ENCODE results near the gene OS9.

The OS9 gene

DNA sequence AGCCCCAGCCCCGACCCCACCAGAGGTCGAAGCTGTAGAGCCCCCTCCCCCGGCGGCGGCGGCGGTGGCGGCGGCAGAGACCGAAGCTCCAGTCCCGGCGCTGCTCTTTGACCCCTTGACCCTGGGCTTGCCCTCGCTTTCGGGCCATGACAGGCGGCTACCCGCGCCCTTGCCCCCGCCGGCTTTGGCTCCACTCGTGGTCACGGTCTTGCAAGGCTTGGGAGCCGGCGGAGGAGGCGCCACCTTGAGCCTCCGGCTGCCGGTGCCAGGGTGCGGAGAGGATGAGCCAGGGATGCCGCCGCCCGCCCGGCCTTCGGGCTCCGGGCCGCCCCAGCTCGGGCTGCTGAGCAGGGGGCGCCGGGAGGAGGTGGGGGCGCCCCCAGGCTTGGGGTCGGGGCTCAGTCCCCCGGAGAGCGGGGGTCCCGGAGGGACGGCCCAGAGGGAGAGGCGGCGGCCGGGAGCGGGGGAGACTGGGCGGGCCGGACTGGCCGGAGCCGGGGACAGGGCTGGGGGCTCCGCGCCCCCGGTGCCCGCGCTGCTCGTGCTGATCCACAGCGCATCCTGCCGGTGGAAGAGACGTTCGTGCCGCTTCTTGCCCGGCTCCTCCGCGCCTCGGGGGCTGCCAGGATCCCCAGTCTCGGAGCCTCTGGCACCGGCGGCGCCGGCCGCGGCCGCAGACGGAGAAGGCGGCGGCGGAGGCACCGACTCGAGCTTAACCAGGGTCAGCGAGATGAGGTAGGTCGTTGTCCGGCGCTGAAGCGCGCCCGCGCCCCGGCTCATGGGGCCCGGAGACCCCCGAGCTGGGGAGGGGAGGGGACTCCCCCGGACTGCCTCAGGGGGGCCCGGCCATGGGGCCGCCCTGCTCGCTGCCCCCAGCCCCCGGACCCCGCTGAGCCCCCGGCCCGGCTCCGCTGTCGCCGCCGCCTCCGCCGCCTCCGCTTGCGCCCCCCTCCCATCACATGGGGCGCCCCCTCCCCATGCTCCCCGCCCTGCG is 43.8 kb downstream of the OS9 start:
- DNase-seq: peak in 1 of 2 experiments; percentile 60

DNA sequence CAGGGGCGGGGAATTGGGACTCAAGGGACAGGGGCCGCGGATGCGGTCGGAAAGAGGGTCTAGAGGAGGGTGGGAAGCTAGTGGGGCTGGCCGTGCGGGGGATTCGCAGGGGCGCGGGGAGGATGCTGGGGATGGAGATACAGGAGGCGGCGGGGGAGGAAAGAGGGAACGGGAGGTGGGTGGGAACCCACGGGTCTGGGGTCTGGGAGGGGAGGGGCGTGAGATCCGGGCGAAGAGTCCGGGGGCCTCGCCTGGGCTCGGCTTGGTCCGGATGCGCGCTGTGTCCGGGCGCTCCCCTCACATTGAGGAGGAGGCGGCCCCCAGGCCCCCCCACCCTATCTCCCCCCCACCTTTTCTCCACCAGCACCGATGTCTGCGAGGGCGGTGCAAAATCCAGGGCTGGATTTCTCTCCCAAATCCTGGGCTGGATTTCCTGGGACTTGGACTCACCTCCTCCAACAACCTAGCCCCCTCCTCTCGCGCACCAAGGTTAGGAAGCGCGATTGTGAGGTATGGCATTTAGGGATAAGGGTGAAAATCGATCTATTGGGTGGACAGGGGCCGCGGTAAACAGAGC is 44.8 kb downstream of the OS9 start, which contains the start of gene AGAP2:
Gene AGAP2 (minus strand): TSS at position 82 of the 577 bp plus-strand sequence. CDS start 496 bp downstream, outside the sequence.
- peak in 1 of 2 experiments; percentile 72 for DNase-seq

GRCh38 chr12:57739387-57739786 is 45.5 kb downstream of the OS9 start:
- DNase-seq: no peak

DNA sequence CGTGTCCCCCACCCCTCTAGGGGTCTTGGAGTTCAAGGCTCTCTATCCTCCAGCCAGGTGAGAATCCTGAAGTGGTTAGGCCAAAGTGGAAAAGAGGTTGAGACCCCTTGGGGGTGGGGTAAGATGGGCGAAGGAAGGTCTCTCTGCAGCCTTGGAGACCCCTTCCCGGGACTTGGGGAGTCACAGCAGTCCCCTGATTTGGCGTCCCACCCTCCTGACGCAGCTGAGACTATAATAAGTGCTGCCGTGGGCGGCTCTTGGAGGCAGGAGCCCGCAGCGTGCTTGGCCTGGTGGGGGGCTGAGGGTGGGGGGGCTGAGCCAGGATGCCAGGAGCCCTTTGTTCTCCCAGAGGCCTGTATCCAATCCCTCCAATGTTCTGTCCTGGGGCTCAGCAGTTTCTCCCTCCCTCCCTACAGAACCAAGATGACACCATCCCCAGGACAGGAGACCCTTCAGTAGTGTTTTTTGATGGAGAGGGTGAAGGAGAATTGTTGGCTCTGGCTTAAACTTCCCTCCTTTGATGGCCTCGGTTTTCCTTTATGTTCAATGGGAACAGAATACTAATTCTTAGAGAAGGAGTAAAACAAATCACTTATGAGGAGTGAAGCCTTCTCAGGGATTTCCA is 46.1 kb downstream of the OS9 start:
- no peak for DNase-seq

- DNase-seq: no peak
These were observed 46.9 kb downstream of the OS9 start for GRCh38 chr12:57740656-57741412.

- no peak for DNase-seq
These were observed 47.5 kb downstream of the OS9 start for GRCh38 chr12:57741413-57741789.

DNA sequence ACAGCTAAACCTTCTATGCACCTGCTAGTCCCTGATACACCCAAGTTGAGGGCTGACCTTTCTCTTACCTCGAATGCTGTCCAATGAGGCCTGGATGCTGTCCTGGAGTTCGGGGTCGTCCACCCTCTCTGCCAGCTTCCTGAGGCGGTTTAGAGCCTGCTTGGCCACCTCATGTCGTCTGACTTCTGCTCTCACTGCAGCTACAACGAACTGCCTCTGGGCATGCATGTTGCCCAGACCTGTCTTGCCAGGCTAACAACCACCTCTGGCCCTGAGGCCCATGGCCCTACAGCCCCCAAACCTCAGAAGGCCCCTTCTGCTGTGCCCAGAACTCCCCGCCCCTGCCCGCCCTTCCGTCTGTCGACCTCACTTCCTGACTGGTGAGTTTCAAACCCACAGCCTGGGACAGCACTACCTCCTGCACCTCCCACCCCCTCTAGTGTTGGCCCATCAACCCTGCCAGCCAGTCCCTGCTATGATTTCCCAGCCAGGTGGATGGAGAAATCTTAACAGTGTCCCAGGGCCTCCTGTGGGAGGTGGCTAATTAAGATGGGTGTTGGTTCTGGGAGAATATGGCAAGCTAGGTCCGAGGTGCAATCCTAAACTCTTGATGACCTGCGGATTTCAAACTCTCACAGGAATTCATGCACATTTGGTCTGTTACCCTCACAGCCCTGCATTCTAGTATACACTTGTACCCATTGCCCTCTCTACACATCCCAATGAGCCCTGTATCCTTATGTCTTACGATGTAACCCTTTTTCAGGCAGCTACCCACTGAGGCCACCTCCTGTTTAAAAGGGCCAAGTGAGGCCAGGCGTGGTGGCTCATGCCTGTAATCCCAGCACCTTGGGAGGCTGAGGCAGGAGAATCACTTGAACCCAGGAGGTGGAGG is 48.2 kb downstream of the OS9 start:
- no peak for DNase-seq

DNA sequence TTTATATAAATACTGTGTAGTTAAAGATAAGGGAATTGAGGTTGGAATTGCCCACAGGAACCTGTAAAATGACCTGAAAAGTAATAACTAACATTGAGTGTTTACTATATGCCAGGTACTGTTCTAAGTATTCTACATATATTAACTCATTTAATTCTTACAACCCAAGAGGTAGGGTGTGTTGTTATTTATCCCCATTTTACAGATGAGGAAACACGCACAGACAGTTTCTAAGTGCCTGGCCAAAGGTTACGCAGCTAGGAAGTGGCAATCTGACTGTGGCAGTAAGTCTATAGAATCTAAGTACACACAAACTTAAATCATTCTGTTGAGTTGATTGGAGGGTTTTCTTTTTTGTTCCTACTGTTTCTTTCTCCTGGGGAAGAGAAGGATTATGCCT is 49.8 kb downstream of the OS9 start:
- DNase-seq: no peak

GRCh38 chr12:57744194-57744776 is 50.4 kb downstream of the OS9 start:
- peak in 1 of 2 experiments; percentile 42 for DNase-seq

- DNase-seq: peak; percentile 96 to 98
These were observed 51.0 kb downstream of the OS9 start, which contains the start of gene TSPAN31 for GRCh38 chr12:57744777-57745484. Gene TSPAN31 (plus strand): TSS chr12:57745039. CDS start chr12:57745155, 116 bp downstream.

GRCh38 chr12:57745485-57745881 is 51.6 kb downstream of the OS9 start:
- no peak for DNase-seq

DNA sequence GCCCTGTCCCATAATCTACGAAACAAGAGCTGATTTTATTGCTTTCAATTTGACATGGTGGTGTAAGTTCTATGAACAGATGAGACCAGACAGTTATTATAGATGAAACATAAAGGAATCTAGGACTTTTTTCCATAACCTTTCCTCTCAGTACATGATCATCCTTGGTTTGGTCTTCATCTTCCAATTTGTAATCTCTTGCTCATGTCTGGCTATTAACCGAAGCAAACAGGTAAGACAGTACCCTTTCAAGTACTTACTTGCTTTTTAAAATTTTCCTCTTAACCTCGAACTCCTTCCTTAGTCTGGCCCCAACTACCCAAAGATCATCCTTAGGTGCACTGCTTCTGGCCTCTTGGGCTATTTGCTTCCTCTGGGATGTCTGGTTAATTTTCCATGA is 52.1 kb downstream of the OS9 start:
- no peak for DNase-seq

DNA sequence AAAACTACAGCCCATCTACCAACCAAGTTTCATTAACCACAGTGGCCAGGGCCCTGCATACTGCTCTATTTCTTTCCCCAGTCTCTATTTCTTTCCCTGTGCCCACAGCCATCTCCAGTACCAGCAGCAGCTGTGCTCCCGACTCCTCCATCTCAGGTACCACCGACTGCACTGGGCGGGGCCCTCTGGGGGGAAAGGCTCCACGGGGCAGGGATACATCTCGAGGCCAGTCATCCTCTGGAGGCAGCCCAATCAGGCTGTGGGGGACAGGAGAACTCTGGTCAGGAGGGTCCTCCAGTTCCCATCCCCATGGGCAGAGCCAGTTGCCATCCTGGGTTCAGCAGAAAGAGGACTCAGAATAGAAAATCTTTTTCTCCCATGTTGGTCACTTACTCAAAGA is 55.1 kb downstream of the OS9 start:
- no peak for DNase-seq

- no peak for DNase-seq
These were observed 56.9 kb downstream of the OS9 start for GRCh38 chr12:57750561-57751431.

DNA sequence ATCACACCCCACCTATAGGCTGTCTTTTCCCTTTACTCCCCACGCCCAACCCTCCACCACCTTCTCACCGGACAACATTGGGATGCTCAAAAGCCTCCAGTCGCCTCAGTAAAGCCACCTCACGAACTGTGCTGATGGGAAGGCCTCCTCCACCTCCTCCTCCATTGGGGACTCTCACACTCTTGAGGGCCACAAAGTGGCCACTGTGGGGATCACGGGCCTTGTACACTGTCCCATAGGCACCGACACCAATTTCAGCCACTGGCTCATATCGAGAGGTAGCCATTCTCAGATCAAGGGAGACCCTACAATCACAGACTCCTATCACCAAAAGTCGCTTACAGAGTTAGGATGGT is 57.5 kb downstream of the OS9 start:
- DNase-seq: no peak

- DNase-seq: peak; percentile 99
These were observed 58.1 kb downstream of the OS9 start, which contains the start of gene CDK4 for GRCh38 chr12:57751788-57752667. Gene CDK4 (minus strand): TSS chr12:57752310. CDS start chr12:57751717, 593 bp downstream.

DNA sequence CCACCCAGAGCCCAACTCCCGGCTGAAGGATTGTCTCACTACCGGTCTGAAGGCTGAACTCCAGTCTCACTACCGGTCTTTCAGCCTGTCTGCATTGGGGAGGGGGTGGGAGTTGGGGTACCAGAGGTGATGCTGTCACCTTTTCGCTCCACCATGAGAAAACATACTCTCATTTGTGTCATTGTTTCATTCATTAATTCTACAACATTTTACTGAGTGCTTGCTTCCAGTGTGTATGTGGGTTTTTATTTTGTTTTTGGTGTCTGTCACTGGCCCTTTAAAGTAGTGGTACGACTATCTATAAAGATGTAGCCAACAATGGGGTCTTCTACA is 58.7 kb downstream of the OS9 start:
- no peak for DNase-seq

- DNase-seq: no peak
These were observed 59.9 kb downstream of the OS9 start for GRCh38 chr12:57753756-57754337.

Measured in NCI-H526 (cell line).